Gastroesophageal sphincter (tissue), 4 donors: ENCODE results near the gene GLRX2. TPM values are rescaled to one million over a fixed set of nuclear protein-coding genes. Genes with fewer than 3 reads are reported as not detected.

Experiments used
- ATAC-seq: fragments of 150-250 bp; one replicate; pipeline ENCODE4 v1.9.1; 2016; ENCODE audit warnings: mild to moderate bottlenecking, moderate library complexity
- H3K27ac ChIP-seq, 4 donors: fragments of 200-600 bp; sonication (generic) in 3 of 4; 1 replicate in 3 of 4; 2 replicates in 1 of 4; pipeline ENCODE4 v1.5.1; 2016 to 2019
- H3K27me3 ChIP-seq: fragments of 200-600 bp; sonication (generic); one replicate; pipeline ENCODE4 v1.5.1; 2019
- H3K36me3 ChIP-seq, 2 donors: fragments of 200-600 bp; sonication (generic); one replicate each; pipeline ENCODE4 v1.5.1; 2019; ENCODE audit warnings: control low read depth in 1 of 2
- H3K4me1 ChIP-seq, 3 donors: fragments of 200-600 bp; sonication (generic); 1 replicate in 2 of 3; 2 replicates in 1 of 3; pipeline ENCODE4 v1.5.1; 2016 to 2019; ENCODE audit warnings: control low read depth in 2 of 3
- H3K4me3 ChIP-seq, 2 donors: fragments of 200-600 bp; sonication (generic); one replicate each; pipeline ENCODE4 v1.5.1; 2019; ENCODE audit warnings: mild to moderate bottlenecking in 1 of 2, moderate library complexity in 1 of 2
- H3K9me3 ChIP-seq, 3 donors: fragments of 200-600 bp; sonication (generic); one replicate each; pipeline ENCODE4 v1.5.1; 2017 to 2019; ENCODE audit warnings: control low read depth in 2 of 3
- CTCF ChIP-seq, 4 experiments: fragments of 200-600 bp in 2 of 4; fragments of 450-650 bp in 2 of 4; sonication (generic) in 1 of 4; IDR thresholded peaks; one replicate each; pipeline ENCODE4 v1.5.1; 2017 to 2019; ENCODE audit warnings: antibody characterized with exemption in 4 of 4, mild to moderate bottlenecking in 2 of 4, moderate library complexity in 2 of 4
- EP300 ChIP-seq: sonication (generic); formaldehyde crosslinking; IDR thresholded peaks from one replicate; pipeline ENCODE4 v1.6.1; 2017; ENCODE audit warnings: antibody characterized with exemption, mild to moderate bottlenecking
- POLR2A ChIP-seq, 2 donors: fragments of 450-650 bp; IDR thresholded peaks; one replicate each; pipeline ENCODE4 v1.6.1; 2017; ENCODE audit warnings: antibody characterized with exemption in 2 of 2, mild to moderate bottlenecking in 2 of 2, moderate library complexity in 1 of 2
- POLR2AphosphoS5 ChIP-seq: sonication (generic); formaldehyde crosslinking; IDR thresholded peaks from one replicate; pipeline ENCODE4 v1.6.1; 2017; ENCODE audit warnings: antibody characterized with exemption
- WGBS, 2 donors: methylation state at CpG; one replicate each; pipeline ENCODE4 v1.1.5; 2018; ENCODE audit warnings: low coverage in 1 of 2; 5-methylcytosine and 5-hydroxymethylcytosine counted together
- total RNA-seq, 4 donors: library from RNA; depleted of rRNA; stranded (reverse); fragments of >200 nt; gene quantifications; one replicate each; pipeline ENCODE4 v1.1.0, GENCODE V29; 2016

Gene GLRX2
- total RNA-seq, 4 donors from 2014 or later: 7.0 to 14.4 (median 9.3) TPM

- peak overlapping the region; percentile 91 to 92 for H3K4me3 ChIP-seq
- 39 to 40% methylated on average over 4 of the region's 4 CpGs for WGBS, 2 donors
- peak overlapping the region; percentile 93 to 99 (median 96) for H3K27ac ChIP-seq
- peaks cover 0 to under 1% of the 10 kb centered on the region in 2 donors for H3K36me3 ChIP-seq
- peaks cover 2 to 27% (median 5%) of the 10 kb centered on the region in 3 donors for H3K4me1 ChIP-seq
- no peaks in the 10 kb centered on the region for H3K9me3 ChIP-seq
- H3K27me3 ChIP-seq: no peaks in the 10 kb centered on the region
- ATAC-seq: no peak
- no peak for TF ChIP-seq POLR2A (IDR thresholded peaks at IDR 0.05)
- no peak for TF ChIP-seq POLR2AphosphoS5
- no peak for TF ChIP-seq EP300
- no peak for TF ChIP-seq CTCF (IDR thresholded peaks at IDR 0.05)
These were observed 585 bp upstream of the GLRX2 start for GRCh38 chr1:193105821-193106177.

- Histone ChIP-seq H3K4me3 (peak overlapping the region; percentile 91 to 92), H3K4me1 (peaks cover 2 to 27% (median 5%) of the 10 kb centered on the region in 3 donors), H3K27me3 (no peaks in the 10 kb centered on the region), H3K27ac (peak overlapping the region; percentile 93 to 99 (median 96)), H3K36me3 (peaks cover 0 to 14% of the 10 kb centered on the region in 2 donors), H3K9me3 (no peaks in the 10 kb centered on the region)
- TF ChIP-seq POLR2AphosphoS5 (no peak), CTCF (IDR thresholded peaks at IDR 0.05) (no peak), EP300 (no peak), POLR2A (IDR thresholded peaks at IDR 0.05) (no peak)
- ATAC-seq: peak; percentile 29
- 0% methylated on average over 7 to 11 of the region's 24 CpGs for WGBS, 2 donors
These were observed 710 bp downstream of the GLRX2 start for GRCh38 chr1:193104502-193104906.

- no peaks in the 10 kb centered on the region for H3K9me3 ChIP-seq
- no peaks in the 10 kb centered on the region for H3K27me3 ChIP-seq
- TF ChIP-seq CTCF (IDR thresholded peaks at IDR 0.05): no peak
- WGBS, 2 donors: 18 to 24% methylated on average over 8 to 9 of the region's 9 CpGs
- peak overlapping the region; percentile 91 to 92 for H3K4me3 ChIP-seq
- no peak for ATAC-seq
- H3K27ac ChIP-seq: peak overlapping the region; percentile 93 to 99 (median 96)
- peaks cover 0 to 19% of the 10 kb centered on the region in 2 donors for H3K36me3 ChIP-seq
- H3K4me1 ChIP-seq: peaks cover 2 to 27% (median 5%) of the 10 kb centered on the region in 3 donors
These were observed 1.3 kb downstream of the GLRX2 start for GRCh38 chr1:193103759-193104501.

- ATAC-seq: no peak
- TF ChIP-seq CTCF (IDR thresholded peaks at IDR 0.05) (no peak), POLR2AphosphoS5 (no peak), EP300 (no peak)
- H3K36me3 ChIP-seq: peaks cover 0 to 32% of the 10 kb centered on the region in 2 donors
- 68 to 84% methylated on average over 3 to 4 of the region's 5 CpGs for WGBS, 2 donors
- H3K27me3 ChIP-seq: no peaks in the 10 kb centered on the region
- no peaks in the 10 kb centered on the region for H3K9me3 ChIP-seq
- no peak overlapping the region for H3K4me3 ChIP-seq
- H3K27ac ChIP-seq: no peak overlapping the region
- peaks cover 2 to 27% (median 5%) of the 10 kb centered on the region in 3 donors for H3K4me1 ChIP-seq
These were observed 2.6 kb downstream of the GLRX2 start for GRCh38 chr1:193102662-193103061.

GRCh38 chr1:193094112-193094511 is 11.1 kb downstream of the GLRX2 start:
- WGBS, 2 donors: 91 to 98% methylated on average over 8 to 11 of the region's 11 CpGs
- Histone ChIP-seq H3K9me3 (no peaks in the 10 kb centered on the region), H3K4me3 (no peak overlapping the region), H3K27ac (no peak overlapping the region), H3K4me1 (no peaks in the 10 kb centered on the region), H3K27me3 (no peaks in the 10 kb centered on the region), H3K36me3 (peaks cover 0 to 70% of the 10 kb centered on the region in 2 donors)
- TF ChIP-seq EP300 (no peak), POLR2AphosphoS5 (no peak), POLR2A (IDR thresholded peaks at IDR 0.05) (no peak), CTCF (IDR thresholded peaks at IDR 0.05) (no peak)
- ATAC-seq: no peak
